ENCODE results near the gene TTYH3. TPM values are rescaled to one million over a fixed set of nuclear protein-coding genes. Genes with fewer than 3 reads are reported as not detected.

TTYH3 gene
- total RNA-seq, 2 donors from 2014 or later = 11.2 to 32.0 TPM

GRCh38 chr7:2611922-2612321 is 19.9 kb upstream of the TTYH3 start:
- intact Hi-C loops (cut with DNase I) = no loop called here
- no peaks in the 10 kb centered on the region for H3K36me3 ChIP-seq (replicated peaks in 1 of 2; ENCODE audit: insufficient read depth in 1 of 2, low read depth in 2 of 2)
- DNase-seq (no peak), ATAC-seq (no peak)
- peaks cover 15% of the 10 kb centered on the region for H3K4me1 ChIP-seq
- TF ChIP-seq POLR2A (IDR thresholded peaks at IDR 0.05) (no peak), CTCF (IDR thresholded peaks at IDR 0.05) (no peak)
- 94 to 96% methylated on average over 5 to 10 of the region's 10 CpGs for WGBS, 2 donors
- no peaks in the 10 kb centered on the region for H3K9me3 ChIP-seq
- H3K4me3 ChIP-seq = no peak overlapping the region
- H3K27me3 ChIP-seq = no peaks in the 10 kb centered on the region
- no peak overlapping the region for H3K27ac ChIP-seq

- no peaks in the 10 kb centered on the region for H3K36me3 ChIP-seq (replicated peaks in 1 of 2; ENCODE audit: insufficient read depth in 1 of 2, low read depth in 2 of 2)
- TF ChIP-seq POLR2A (IDR thresholded peaks at IDR 0.05) (no peak), CTCF (IDR thresholded peaks at IDR 0.05) (no peak)
- H3K4me3 ChIP-seq = no peak overlapping the region
- ATAC-seq (no peak), DNase-seq (peak in 2 of 4 donors; percentile 33 to 34)
- 77 to 78% methylated on average over 13 to 15 of the region's 15 CpGs for WGBS, 2 donors
- peaks cover 15% of the 10 kb centered on the region for H3K4me1 ChIP-seq
- no peaks in the 10 kb centered on the region for H3K27me3 ChIP-seq
- intact Hi-C loops (cut with DNase I) = no loop called here
- H3K27ac ChIP-seq = no peak overlapping the region
- no peaks in the 10 kb centered on the region for H3K9me3 ChIP-seq
Measured at GRCh38 chr7:2612445-2613097, 19.2 kb upstream of the TTYH3 start.

GRCh38 chr7:2613098-2613930 is 18.5 kb upstream of the TTYH3 start:
- intact Hi-C loops (cut with DNase I) = no loop called here
- DNase-seq = no peak
- H3K9me3 ChIP-seq = no peaks in the 10 kb centered on the region

GRCh38 chr7:2613931-2614600 is 17.7 kb upstream of the TTYH3 start:
- peaks cover 15% of the 10 kb centered on the region for H3K4me1 ChIP-seq
- intact Hi-C loops (cut with DNase I) = no loop called here
- peak; percentile 34 for ATAC-seq
- H3K27ac ChIP-seq = no peak overlapping the region
- H3K9me3 ChIP-seq = no peaks in the 10 kb centered on the region
- DNase-seq = peak; percentile 36 to 66 (median 52)
- no peaks in the 10 kb centered on the region for H3K27me3 ChIP-seq
- WGBS, 2 donors = 48 to 50% methylated on average over 21 to 22 of the region's 22 CpGs
- TF ChIP-seq POLR2A (IDR thresholded peaks at IDR 0.05) (no peak), CTCF (IDR thresholded peaks at IDR 0.05) (no peak)
- H3K4me3 ChIP-seq = no peak overlapping the region
- no peaks in the 10 kb centered on the region for H3K36me3 ChIP-seq (replicated peaks in 1 of 2; ENCODE audit: insufficient read depth in 1 of 2, low read depth in 2 of 2)

More at GRCh38 chr7:2613098-2613930, 18.5 kb upstream of the TTYH3 start:
- Histone ChIP-seq H3K36me3 (replicated peaks in 1 of 2; ENCODE audit: insufficient read depth in 1 of 2, low read depth in 2 of 2) (no peaks in the 10 kb centered on the region), H3K4me3 (no peak overlapping the region), H3K4me1 (peaks cover 15% of the 10 kb centered on the region), H3K27ac (no peak overlapping the region), H3K27me3 (no peaks in the 10 kb centered on the region)
- TF ChIP-seq POLR2A (IDR thresholded peaks at IDR 0.05) (no peak), CTCF (IDR thresholded peaks at IDR 0.05) (no peak)
- WGBS, 2 donors = 81 to 97% methylated on average over 10 to 19 of the region's 19 CpGs
- ATAC-seq = no peak
